K562 (cell line): ENCODE results near the gene CNGA3. TPM values are rescaled to one million over a fixed set of nuclear protein-coding genes. Genes with fewer than 3 reads are reported as not detected.

Source experiments
- ATAC-seq: fragments of 200-7000 bp; cut with Tn5 transposase; 3 replicates; pipeline ENCODE4 v1.9.1; 2020; ENCODE audit warnings: moderate library complexity
- BruUV-seq: library from RNA; stranded (reverse); fragments of 400-500 nt; replicated peaks from 2 replicates; lab custom pipeline; 2021; lab: Mats Ljungman, UMichigan
- CTCF ChIA-PET: fragments of 300-600 bp; formaldehyde crosslinking; extraction: SDS; loops from one replicate; lab custom pipeline; 2021; ENCODE audit warnings: low intra/inter-chr PET ratio; lab: Yijun Ruan, JAX
- POLR2A ChIA-PET: fragments of 300-600, 350-650 bp; sonication (Branson Sonifier 250); formaldehyde crosslinking; extraction: SDS; loops from one replicate; lab custom pipeline; 2021; ENCODE audit warnings: antibody characterized with exemption, inconsistent platforms; lab: Yijun Ruan, JAX
- DNase-seq, 4 experiments: peaks; one replicate each; pipeline versions ENCODE4 v3.0.0 to v3.0.0-alpha.2; 2011 to 2018; ENCODE audit warnings: low spot score in 3 of 4, mixed read lengths in 3 of 4; ENCODE audit errors: extremely low read depth in 1 of 4
- FAIRE-seq: peaks from 2 replicates; lab custom pipeline; 2011; peaks lifted over from hg19 to GRCh38; lab: Jason Lieb, UNC
- H2AFZ ChIP-seq: 2 replicates; pipeline ENCODE4 v1.6.0; 2011; ENCODE audit warnings: low read depth, low read length, control low read depth, inconsistent platforms
- H3K27ac ChIP-seq: fragments of 200-600 bp; 3 replicates; pipeline ENCODE4 v1.8.0; 2011; ENCODE audit warnings: low read depth, mild to moderate bottlenecking, control low read depth, inconsistent platforms, low read length, moderate library complexity, mixed read lengths; ENCODE audit errors: extremely low read depth
- H3K27me3 ChIP-seq, 2 experiments: fragments of 300-600 bp in 1 of 2; 2 replicates in 1 of 2; 3 replicates in 1 of 2; pipeline versions ENCODE4 v1.6.0 to v1.8.0; 2011; ENCODE audit warnings: inconsistent platforms in 2 of 2, low read length in 2 of 2, mild to moderate bottlenecking in 1 of 2, mixed read lengths in 1 of 2, moderate library complexity in 1 of 2; ENCODE audit not compliant: control insufficient read depth in 2 of 2, insufficient read depth in 2 of 2
- H3K36me3 ChIP-seq: fragments of 300-600 bp; 3 replicates; pipeline ENCODE4 v1.8.0; 2011; ENCODE audit warnings: mild to moderate bottlenecking, low read length, inconsistent platforms; ENCODE audit not compliant: control insufficient read depth, insufficient read depth
- H3K4me1 ChIP-seq, 2 experiments: fragments of 200-600 bp in 1 of 2; replicated peaks in 1 of 2; 2 replicates in 1 of 2; 3 replicates in 1 of 2; pipeline versions ENCODE4 v1.5.1 to v1.8.0; 2011; ENCODE audit warnings: inconsistent platforms in 2 of 2, low read length in 2 of 2, mild to moderate bottlenecking in 1 of 2, mixed read lengths in 1 of 2, moderate library complexity in 1 of 2; ENCODE audit not compliant: control insufficient read depth in 2 of 2, insufficient read depth in 2 of 2
- H3K4me2 ChIP-seq: 2 replicates; pipeline ENCODE4 v1.6.1; 2011; ENCODE audit warnings: low read length, control low read depth, inconsistent platforms, mixed read lengths; ENCODE audit not compliant: insufficient read depth
- H3K4me3 ChIP-seq: fragments of 200-600 bp; sonication (generic), shearing (Covaris generic); 2 replicates; pipeline ENCODE4 v1.5.1; 2016; ENCODE audit warnings: control low read depth, inconsistent platforms
- H3K79me2 ChIP-seq: fragments of 200-600 bp; 3 replicates; pipeline ENCODE4 v1.8.0; 2011; ENCODE audit warnings: low read length, inconsistent platforms; ENCODE audit not compliant: control insufficient read depth, insufficient read depth
- H3K9ac ChIP-seq, 2 experiments: 2 replicates each; pipeline versions ENCODE4 v1.6.0 to v1.6.1; 2011; ENCODE audit warnings: low read depth in 2 of 2, low read length in 2 of 2, control low read depth in 1 of 2, inconsistent platforms in 1 of 2, mild to moderate bottlenecking in 1 of 2, mixed read lengths in 1 of 2; ENCODE audit not compliant: insufficient read depth in 1 of 2
- H3K9me1 ChIP-seq: one replicate; pipeline ENCODE4 v1.6.0; 2011; ENCODE audit warnings: inconsistent platforms, mild to moderate bottlenecking, low read length, moderate library complexity; ENCODE audit not compliant: control insufficient read depth, insufficient read depth
- H3K9me3 ChIP-seq: replicated peaks from 2 replicates; pipeline ENCODE4 v1.5.1; 2011; ENCODE audit warnings: low read depth, low read length, inconsistent platforms; ENCODE audit not compliant: control insufficient read depth, insufficient read depth
- H4K20me1 ChIP-seq: replicated peaks from 2 replicates; pipeline ENCODE4 v1.6.1; 2011; ENCODE audit warnings: low read length, inconsistent platforms, mixed read lengths; ENCODE audit not compliant: control insufficient read depth, insufficient read depth
- CAMTA2 ChIP-seq: fragments of 250-450 bp; sonication (Bioruptor Pico); conservative IDR thresholded peaks from 2 replicates; pipeline ENCODE4 v1.5.1; 2022
- HDAC8 ChIP-seq: fragments of 450-650 bp; IDR thresholded peaks from 2 replicates; pipeline ENCODE4 v1.6.1; 2016; ENCODE audit warnings: mild to moderate bottlenecking, missing genetic modification characterization, moderate library complexity, missing compliant biosample characterization
- KLF6 ChIP-seq: fragments of 250-450 bp; sonication (Bioruptor Pico); IDR thresholded peaks from 2 replicates; pipeline ENCODE4 v1.4.0; 2020; ENCODE audit warnings: mild to moderate bottlenecking, moderate library complexity, borderline replicate concordance
- NELFE ChIP-seq: IDR thresholded peaks from 2 replicates; pipeline ENCODE4 v1.6.1; 2011; ENCODE audit warnings: mild to moderate bottlenecking; ENCODE audit not compliant: insufficient read depth, insufficient read length
- SOX6 ChIP-seq: fragments of 450-650 bp; IDR thresholded peaks from 2 replicates; pipeline ENCODE4 v1.6.1; 2014; ENCODE audit warnings: mild to moderate bottlenecking
- WGBS: fragments of 100-300 bp; shearing (Covaris generic); methylation state at CpG from one replicate; pipeline ENCODE4 v1.1.6; 2016; ENCODE audit warnings: low coverage, mixed read lengths; ENCODE audit not compliant: insufficient coverage; ENCODE audit errors: missing lambda C conversion rate; 5-methylcytosine and 5-hydroxymethylcytosine counted together
- in situ Hi-C: fragments of 300-500 bp; cut with MboI; formaldehyde crosslinking; loops from 4 replicates; pipeline ENCODE4 v1.15.0; 2018; ENCODE audit warnings: inconsistent platforms, mixed read lengths
- intact Hi-C: fragments of 100-400 bp; cut with micrococcal nuclease; formaldehyde crosslinking; loops from 2 replicates; pipeline ENCODE4 v1.14.2; 2022
- polyA plus RNA-seq, 8 experiments: library from polyadenylated mRNA; depleted of rRNA in 4 of 8; stranded (reverse) in 5 of 8; unstranded in 3 of 8; fragments of >200 nt; fragmentation: Nextera tagmentation in 2 of 8; fragmentation: Illumina TruSeq in 1 of 8; extraction: Ambion mirVana in 2 of 8; extraction: Trizol in 1 of 8; gene quantifications; 2 replicates each; pipeline versions ENCODE4 v1.2.1 to v1.2.3, GENCODE V29; 2011 to 2014; ENCODE audit warnings: inconsistent platforms in 1 of 8, missing spikeins in 1 of 8
- total RNA-seq, 7 experiments: library from RNA; depleted of rRNA in 6 of 7; stranded (reverse); fragments of >200 nt in 6 of 7; fragmentation: Illumina TruSeq in 2 of 7; extraction: Trizol in 2 of 7; gene quantifications; 2 replicates each; pipeline versions ENCODE4 v1.2.1 to v1.2.3, GENCODE V29; 2011 to 2021; ENCODE audit warnings: low replicate concordance in 1 of 7

CNGA3 gene
- total and polyA plus RNA-seq, 9 of the 15 experiments (the other 6 are each of a cell fraction or from before 2014, with no cell fraction given) = not detected

DNA sequence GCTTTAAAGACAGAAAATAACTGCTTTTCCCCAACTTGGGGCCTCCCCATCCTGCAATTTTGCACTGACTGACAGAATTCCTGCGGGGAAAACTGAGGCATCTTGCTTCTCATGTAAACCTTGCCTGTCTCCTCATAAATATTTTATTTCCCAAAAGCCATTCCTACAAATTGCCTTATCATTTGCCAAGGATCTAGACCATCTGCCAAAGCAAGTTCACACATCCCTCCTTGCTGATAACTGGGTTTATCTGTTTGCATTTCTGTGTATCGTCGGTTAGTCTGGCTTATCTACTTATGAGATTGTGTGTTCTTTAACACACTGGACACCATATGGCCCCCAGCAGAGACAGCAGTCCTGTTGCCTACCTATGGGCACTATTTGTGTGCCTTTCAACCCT is 3.0 kb upstream of the CNGA3 start:
- no peak for TF ChIP-seq NELFE
- H3K9me3 ChIP-seq = no peaks in the 10 kb centered on the region
- no peak overlapping the region for H3K4me3 ChIP-seq
- no peaks in the 10 kb centered on the region for H3K36me3 ChIP-seq
- no peak overlapping the region for H2AFZ ChIP-seq
- WGBS = 0% methylated on average over 3 of the region's 3 CpGs
- H3K9me1 ChIP-seq = no peaks in the 10 kb centered on the region
- BruUV-seq = no TSS peak
- in situ Hi-C loops (no loop called here), intact Hi-C loops (no loop called here)
- no peak overlapping the region for H3K9ac ChIP-seq
- peaks cover 0 to 5% of the 10 kb centered on the region in 2 experiments; a peak in 2 of 5 replicates for H3K4me1 ChIP-seq
- ChIA-PET POLR2A (no interaction called here), CTCF (no interaction called here)
- H3K27me3 ChIP-seq = peaks cover 8 to 27% of the 10 kb centered on the region in 2 experiments; a peak in 3 of 5 replicates
- no peak overlapping the region for H3K4me2 ChIP-seq
- H3K27ac ChIP-seq = no peak overlapping the region
- no peaks in the 10 kb centered on the region for H3K79me2 ChIP-seq
- DNase-seq (no peak), ATAC-seq (no peak), FAIRE-seq (no peak)
- H4K20me1 ChIP-seq = no peaks in the 10 kb centered on the region

- H3K9ac ChIP-seq = no peak overlapping the region
- H3K27ac ChIP-seq = no peak overlapping the region
- ChIA-PET POLR2A (interaction anchor here (0.7 kb wide), 1 partner anchor 12 kb away, joined by 3 read pairs; no protein-coding TSS in a partner anchor), CTCF (no interaction called here)
- no peak overlapping the region for H3K4me3 ChIP-seq
- no peaks in the 10 kb centered on the region for H3K79me2 ChIP-seq
- no peak overlapping the region for H3K4me2 ChIP-seq
- H3K9me3 ChIP-seq = no peaks in the 10 kb centered on the region
- H3K27me3 ChIP-seq = peaks cover 6 to 26% of the 10 kb centered on the region in 2 experiments; a peak in 3 of 5 replicates
- intact Hi-C loops (no loop called here), in situ Hi-C loops (no loop called here)
- BruUV-seq = no TSS peak
- WGBS = 12% methylated on average over 50 of the region's 54 CpGs
- H3K9me1 ChIP-seq = no peaks in the 10 kb centered on the region
- no peaks in the 10 kb centered on the region for H4K20me1 ChIP-seq
- FAIRE-seq = no peak
- H3K36me3 ChIP-seq = no peaks in the 10 kb centered on the region
- no peak for DNase-seq
- TF ChIP-seq CAMTA2 (no peak), HDAC8 (tag) (no peak), SOX6 (no peak), KLF6 (CRISPR knock-in tag) (no peak)
- H3K4me1 ChIP-seq = peaks cover 0 to 5% of the 10 kb centered on the region in 2 experiments; a peak in 2 of 5 replicates
- no peak for ATAC-seq
- H2AFZ ChIP-seq = no peak overlapping the region
Measured at GRCh38 chr2:98347298-98348065, 1.2 kb downstream of the CNGA3 start.
